GM23338 (cell line): ENCODE results near the gene CCDC183. TPM values are rescaled to one million over a fixed set of nuclear protein-coding genes. Genes with fewer than 3 reads are reported as not detected.

Experiments
- ATAC-seq: fragments of 200-7000 bp; cut with Tn5 transposase; 3 replicates; pipeline ENCODE4 v1.9.1; 2020
- DNase-seq: peaks from one replicate; pipeline ENCODE4 v3.0.0-alpha.2; 2015; ENCODE audit warnings: low spot score
- H2AFZ ChIP-seq: fragments of 200-600 bp; sonication (generic); 2 replicates; pipeline ENCODE4 v1.8.0; 2016; ENCODE audit warnings: antibody characterized with exemption, mild to moderate bottlenecking, moderate library complexity
- H3F3A ChIP-seq: fragments of 200-600 bp; sonication (generic); replicated peaks from 2 replicates; pipeline ENCODE4 v1.8.0; 2017; ENCODE audit warnings: antibody characterized with exemption, mixed run types, low read depth
- H3K27ac ChIP-seq: fragments of 200-600 bp; sonication (generic); 2 replicates; pipeline ENCODE4 v1.6.1; 2016; ENCODE audit warnings: low read depth
- H3K27me3 ChIP-seq: fragments of 200-600 bp; sonication (generic); 2 replicates; pipeline ENCODE4 v1.8.0; 2016; ENCODE audit warnings: mild to moderate bottlenecking, mixed run types, moderate library complexity; ENCODE audit not compliant: insufficient read depth
- H3K36me3 ChIP-seq: fragments of 200-600 bp; sonication (generic); 2 replicates; pipeline ENCODE4 v1.8.0; 2016; ENCODE audit warnings: mild to moderate bottlenecking; ENCODE audit not compliant: insufficient read depth
- H3K4me1 ChIP-seq: fragments of 200-600 bp; sonication (generic); 2 replicates; pipeline ENCODE4 v1.8.0; 2016; ENCODE audit warnings: mild to moderate bottlenecking, moderate library complexity; ENCODE audit not compliant: insufficient read depth
- H3K4me2 ChIP-seq: fragments of 200-600 bp; sonication (generic); 2 replicates; pipeline ENCODE4 v1.7.1; 2017; ENCODE audit warnings: mixed run types
- H3K4me3 ChIP-seq: fragments of 200-600 bp; sonication (generic); 2 replicates; pipeline ENCODE4 v1.6.1; 2016; ENCODE audit warnings: mixed run types
- H3K79me2 ChIP-seq: fragments of 200-600 bp; sonication (generic); replicated peaks from 2 replicates; pipeline ENCODE4 v1.8.0; 2017; ENCODE audit warnings: mild to moderate bottlenecking; ENCODE audit not compliant: insufficient read depth
- H3K9me2 ChIP-seq: fragments of 200-600 bp; sonication (generic); 2 replicates; pipeline ENCODE4 v1.8.0; 2017; ENCODE audit not compliant: insufficient read depth
- H4K20me1 ChIP-seq: fragments of 200-600 bp; sonication (generic); replicated peaks from 2 replicates; pipeline ENCODE4 v1.8.0; 2017; ENCODE audit warnings: mild to moderate bottlenecking; ENCODE audit not compliant: insufficient read depth
- H3K27ac Mint-ChIP-seq: 2 replicates; pipeline ENCODE4 v1.8.0; 2020; ENCODE audit warnings: inconsistent platforms, mild to moderate bottlenecking, moderate library complexity, mixed read lengths
- H3K27me3 Mint-ChIP-seq: 3 replicates; pipeline ENCODE4 v1.8.0; 2022; ENCODE audit warnings: low read depth, mild to moderate bottlenecking, moderate library complexity, mixed read lengths, inconsistent platforms; ENCODE audit not compliant: insufficient read depth, poor library complexity
- H3K36me3 Mint-ChIP-seq: 3 replicates; pipeline ENCODE4 v1.8.0; 2021; ENCODE audit warnings: low read depth, mild to moderate bottlenecking, inconsistent platforms, moderate library complexity, mixed read lengths
- H3K4me1 Mint-ChIP-seq: 3 replicates; pipeline ENCODE4 v1.8.0; 2020; ENCODE audit warnings: mild to moderate bottlenecking, inconsistent platforms, mixed read lengths
- H3K4me3 Mint-ChIP-seq: 3 replicates; pipeline ENCODE4 v1.8.0; 2021; ENCODE audit warnings: moderate library complexity, mild to moderate bottlenecking, inconsistent platforms, mixed read lengths
- H3K9me3 Mint-ChIP-seq: 3 replicates; pipeline ENCODE4 v1.8.0; 2020; ENCODE audit warnings: moderate library complexity, mild to moderate bottlenecking, inconsistent platforms, mixed read lengths
- CREB1 ChIP-seq: fragments of 250-450 bp; sonication (Bioruptor Pico); IDR thresholded peaks from 2 replicates; pipeline ENCODE4 v1.5.0; 2020; ENCODE audit warnings: low read depth, mild to moderate bottlenecking, moderate library complexity
- EZH2 ChIP-seq: fragments of 200-600 bp; sonication (generic); IDR thresholded peaks from one replicate; pipeline ENCODE4 v1.8.0; 2017; ENCODE audit warnings: antibody characterized with exemption, mild to moderate bottlenecking, low read depth; ENCODE audit not compliant: unreplicated experiment
- EZH2phosphoT487 ChIP-seq: fragments of 200-600 bp; sonication (generic); IDR thresholded peaks from one replicate; pipeline ENCODE4 v1.8.1; 2018; ENCODE audit warnings: antibody characterized with exemption; ENCODE audit not compliant: unreplicated experiment
- NANOG ChIP-seq: IDR thresholded peaks from 2 replicates; pipeline ENCODE4 v1.6.1; 2016; ENCODE audit warnings: antibody characterized with exemption, borderline replicate concordance
- POLR2AphosphoS5 ChIP-seq: IDR thresholded peaks from 2 replicates; pipeline ENCODE4 v1.6.1; 2016; ENCODE audit warnings: antibody characterized with exemption, low read depth
- STAT1 ChIP-seq: IDR thresholded peaks from one replicate; pipeline ENCODE4 v1.6.1; 2016; ENCODE audit warnings: antibody characterized with exemption; ENCODE audit not compliant: unreplicated experiment
- polyA plus RNA-seq: library from polyadenylated mRNA; unstranded; fragments of >200 nt; fragmentation: Nextera tagmentation; extraction: Ambion mirVana; gene quantifications from 2 replicates; pipeline ENCODE4 v1.2.1, GENCODE V29; 2016
- total RNA-seq: library from RNA; depleted of rRNA; stranded (reverse); fragments of >200 nt; shearing (Covaris generic); gene quantifications from 2 replicates; pipeline ENCODE4 v1.2.3, GENCODE V29; 2014
- TF ChIP-seq, protein P1 (sequence below): fragments of 250-450 bp; sonication (Bioruptor Pico); IDR thresholded peaks from 2 replicates; pipeline ENCODE4 v1.5.0; 2020; ENCODE audit warnings: mild to moderate bottlenecking, moderate library complexity
- TF ChIP-seq, protein P2 (sequence below), 2 experiments: fragments of 200-600 bp in 1 of 2; sonication (generic) in 1 of 2; conservative IDR thresholded peaks; 2 replicates each; pipeline versions ENCODE4 v1.5.1 to v1.6.1; 2016 to 2017; ENCODE audit warnings: antibody characterized with exemption in 2 of 2, low read depth in 2 of 2, mild to moderate bottlenecking in 2 of 2, moderate library complexity in 1 of 2

CCDC183 gene
- total and polyA plus RNA-seq, 2 experiments from 2014 or later: 1.1 to 1.2 TPM

DNA sequence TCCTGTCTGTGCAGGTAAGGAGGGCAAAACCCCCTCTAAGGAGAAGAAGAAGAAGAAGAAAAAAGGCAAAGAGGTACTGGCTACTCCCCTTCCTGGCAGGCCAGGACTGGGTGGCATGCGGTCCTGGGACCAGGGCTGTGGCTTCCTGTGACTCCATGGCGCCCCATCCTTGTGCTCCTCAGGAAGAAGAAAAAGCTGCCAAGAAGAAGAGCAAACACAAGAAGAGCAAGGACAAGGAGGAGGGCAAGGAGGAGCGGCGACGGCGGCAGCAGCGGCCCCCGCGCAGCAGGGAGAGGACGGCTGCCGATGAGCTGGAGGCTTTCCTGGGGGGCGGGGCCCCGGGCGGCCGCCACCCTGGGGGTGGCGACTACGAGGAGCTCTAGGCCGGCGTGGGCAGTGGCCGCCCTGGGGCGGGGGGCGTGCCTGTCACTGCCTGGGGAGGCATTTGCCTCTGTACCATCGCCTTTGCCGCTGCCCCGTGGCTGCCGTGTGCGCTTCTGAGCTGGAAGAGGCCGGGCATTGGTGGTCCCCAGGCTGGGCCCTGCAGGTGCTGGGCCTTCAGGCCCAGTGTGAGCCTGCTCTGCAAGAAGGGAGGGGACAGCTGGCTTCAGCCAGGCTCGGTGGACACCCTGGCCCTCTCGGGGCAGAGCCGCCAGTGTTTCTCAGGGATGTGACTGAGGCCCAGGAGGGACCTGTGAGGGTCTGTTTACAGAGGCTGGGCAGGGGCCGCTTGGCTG, 44.2 kb downstream of the CCDC183 start:
- Histone ChIP-seq H2AFZ (no peak overlapping the region), H3K4me3 (no peak overlapping the region), H3K4me2 (no peak overlapping the region), H3K36me3 (no peaks in the 10 kb centered on the region), H3K27ac (no peak overlapping the region), H3K27me3 (peaks cover 4% of the 10 kb centered on the region; the same call in 1 of the 2 replicates), H3K4me1 (peaks cover 15% of the 10 kb centered on the region; the same call in 1 of the 2 replicates), H3K79me2 (no peaks in the 10 kb centered on the region), H3F3A (no peaks in the 10 kb centered on the region), H4K20me1 (no peaks in the 10 kb centered on the region), H3K9me2 (no peaks in the 10 kb centered on the region)
- TF ChIP-seq EZH2: no peak
- TF ChIP-seq CREB1 (CRISPR knock-in tag): no peak
- no peak for TF ChIP-seq STAT1
- no peak for TF ChIP-seq NANOG
- TF ChIP-seq, protein P1, sequence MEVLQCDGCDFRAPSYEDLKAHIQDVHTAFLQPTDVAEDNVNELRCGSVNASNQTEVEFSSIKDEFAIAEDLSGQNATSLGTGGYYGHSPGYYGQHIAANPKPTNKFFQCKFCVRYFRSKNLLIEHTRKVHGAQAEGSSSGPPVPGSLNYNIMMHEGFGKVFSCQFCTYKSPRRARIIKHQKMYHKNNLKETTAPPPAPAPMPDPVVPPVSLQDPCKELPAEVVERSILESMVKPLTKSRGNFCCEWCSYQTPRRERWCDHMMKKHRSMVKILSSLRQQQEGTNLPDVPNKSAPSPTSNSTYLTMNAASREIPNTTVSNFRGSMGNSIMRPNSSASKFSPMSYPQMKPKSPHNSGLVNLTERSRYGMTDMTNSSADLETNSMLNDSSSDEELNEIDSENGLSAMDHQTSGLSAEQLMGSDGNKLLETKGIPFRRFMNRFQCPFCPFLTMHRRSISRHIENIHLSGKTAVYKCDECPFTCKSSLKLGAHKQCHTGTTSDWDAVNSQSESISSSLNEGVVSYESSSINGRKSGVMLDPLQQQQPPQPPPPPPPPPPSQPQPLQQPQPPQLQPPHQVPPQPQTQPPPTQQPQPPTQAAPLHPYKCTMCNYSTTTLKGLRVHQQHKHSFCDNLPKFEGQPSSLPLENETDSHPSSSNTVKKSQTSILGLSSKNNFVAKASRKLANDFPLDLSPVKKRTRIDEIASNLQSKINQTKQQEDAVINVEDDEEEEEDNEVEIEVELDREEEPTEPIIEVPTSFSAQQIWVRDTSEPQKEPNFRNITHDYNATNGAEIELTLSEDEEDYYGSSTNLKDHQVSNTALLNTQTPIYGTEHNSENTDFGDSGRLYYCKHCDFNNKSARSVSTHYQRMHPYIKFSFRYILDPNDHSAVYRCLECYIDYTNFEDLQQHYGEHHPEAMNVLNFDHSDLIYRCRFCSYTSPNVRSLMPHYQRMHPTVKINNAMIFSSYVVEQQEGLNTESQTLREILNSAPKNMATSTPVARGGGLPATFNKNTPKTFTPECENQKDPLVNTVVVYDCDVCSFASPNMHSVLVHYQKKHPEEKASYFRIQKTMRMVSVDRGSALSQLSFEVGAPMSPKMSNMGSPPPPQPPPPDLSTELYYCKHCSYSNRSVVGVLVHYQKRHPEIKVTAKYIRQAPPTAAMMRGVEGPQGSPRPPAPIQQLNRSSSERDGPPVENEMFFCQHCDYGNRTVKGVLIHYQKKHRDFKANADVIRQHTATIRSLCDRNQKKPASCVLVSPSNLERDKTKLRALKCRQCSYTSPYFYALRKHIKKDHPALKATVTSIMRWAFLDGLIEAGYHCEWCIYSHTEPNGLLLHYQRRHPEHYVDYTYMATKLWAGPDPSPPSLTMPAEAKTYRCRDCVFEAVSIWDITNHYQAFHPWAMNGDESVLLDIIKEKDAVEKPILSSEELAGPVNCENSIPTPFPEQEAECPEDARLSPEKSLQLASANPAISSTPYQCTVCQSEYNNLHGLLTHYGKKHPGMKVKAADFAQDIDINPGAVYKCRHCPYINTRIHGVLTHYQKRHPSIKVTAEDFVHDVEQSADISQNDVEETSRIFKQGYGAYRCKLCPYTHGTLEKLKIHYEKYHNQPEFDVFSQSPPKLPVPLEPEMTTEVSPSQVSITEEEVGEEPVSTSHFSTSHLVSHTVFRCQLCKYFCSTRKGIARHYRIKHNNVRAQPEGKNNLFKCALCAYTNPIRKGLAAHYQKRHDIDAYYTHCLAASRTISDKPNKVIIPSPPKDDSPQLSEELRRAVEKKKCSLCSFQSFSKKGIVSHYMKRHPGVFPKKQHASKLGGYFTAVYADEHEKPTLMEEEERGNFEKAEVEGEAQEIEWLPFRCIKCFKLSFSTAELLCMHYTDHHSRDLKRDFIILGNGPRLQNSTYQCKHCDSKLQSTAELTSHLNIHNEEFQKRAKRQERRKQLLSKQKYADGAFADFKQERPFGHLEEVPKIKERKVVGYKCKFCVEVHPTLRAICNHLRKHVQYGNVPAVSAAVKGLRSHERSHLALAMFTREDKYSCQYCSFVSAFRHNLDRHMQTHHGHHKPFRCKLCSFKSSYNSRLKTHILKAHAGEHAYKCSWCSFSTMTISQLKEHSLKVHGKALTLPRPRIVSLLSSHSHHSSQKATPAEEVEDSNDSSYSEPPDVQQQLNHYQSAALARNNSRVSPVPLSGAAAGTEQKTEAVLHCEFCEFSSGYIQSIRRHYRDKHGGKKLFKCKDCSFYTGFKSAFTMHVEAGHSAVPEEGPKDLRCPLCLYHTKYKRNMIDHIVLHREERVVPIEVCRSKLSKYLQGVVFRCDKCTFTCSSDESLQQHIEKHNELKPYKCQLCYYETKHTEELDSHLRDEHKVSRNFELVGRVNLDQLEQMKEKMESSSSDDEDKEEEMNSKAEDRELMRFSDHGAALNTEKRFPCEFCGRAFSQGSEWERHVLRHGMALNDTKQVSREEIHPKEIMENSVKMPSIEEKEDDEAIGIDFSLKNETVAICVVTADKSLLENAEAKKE (CRISPR knock-in tag): no peak
- TF ChIP-seq, protein P2, sequence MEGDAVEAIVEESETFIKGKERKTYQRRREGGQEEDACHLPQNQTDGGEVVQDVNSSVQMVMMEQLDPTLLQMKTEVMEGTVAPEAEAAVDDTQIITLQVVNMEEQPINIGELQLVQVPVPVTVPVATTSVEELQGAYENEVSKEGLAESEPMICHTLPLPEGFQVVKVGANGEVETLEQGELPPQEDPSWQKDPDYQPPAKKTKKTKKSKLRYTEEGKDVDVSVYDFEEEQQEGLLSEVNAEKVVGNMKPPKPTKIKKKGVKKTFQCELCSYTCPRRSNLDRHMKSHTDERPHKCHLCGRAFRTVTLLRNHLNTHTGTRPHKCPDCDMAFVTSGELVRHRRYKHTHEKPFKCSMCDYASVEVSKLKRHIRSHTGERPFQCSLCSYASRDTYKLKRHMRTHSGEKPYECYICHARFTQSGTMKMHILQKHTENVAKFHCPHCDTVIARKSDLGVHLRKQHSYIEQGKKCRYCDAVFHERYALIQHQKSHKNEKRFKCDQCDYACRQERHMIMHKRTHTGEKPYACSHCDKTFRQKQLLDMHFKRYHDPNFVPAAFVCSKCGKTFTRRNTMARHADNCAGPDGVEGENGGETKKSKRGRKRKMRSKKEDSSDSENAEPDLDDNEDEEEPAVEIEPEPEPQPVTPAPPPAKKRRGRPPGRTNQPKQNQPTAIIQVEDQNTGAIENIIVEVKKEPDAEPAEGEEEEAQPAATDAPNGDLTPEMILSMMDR (conservative IDR thresholded peaks at IDR 0.05; ENCODE audit: low read depth in 2 of 2): no peak
- TF ChIP-seq EZH2phosphoT487: no peak
- no peak; the same call in 1 of the 2 replicates for TF ChIP-seq POLR2AphosphoS5
- ATAC-seq: no peak; the same call in 1 of the 3 replicates
- Mint-ChIP-seq H3K4me3 (peak overlapping the region; percentile 3; the same call in 1 of the 3 replicates), H3K9me3 (no peaks in the 10 kb centered on the region; the same call in 2 of the 3 replicates), H3K4me1 (peaks cover 26% of the 10 kb centered on the region), H3K27ac (no peak overlapping the region), H3K36me3 (peaks cover 12% of the 10 kb centered on the region), H3K27me3 (peaks cover 39% of the 10 kb centered on the region)
- no peak for DNase-seq
